ENCODE data around the gene ATP9A.
"Not testable (repeated sequence)": the region's sequence is repeated elsewhere in the genome, so short reads cannot be mapped to it uniquely, and the experiment has no call there.

Gene ATP9A

DNA sequence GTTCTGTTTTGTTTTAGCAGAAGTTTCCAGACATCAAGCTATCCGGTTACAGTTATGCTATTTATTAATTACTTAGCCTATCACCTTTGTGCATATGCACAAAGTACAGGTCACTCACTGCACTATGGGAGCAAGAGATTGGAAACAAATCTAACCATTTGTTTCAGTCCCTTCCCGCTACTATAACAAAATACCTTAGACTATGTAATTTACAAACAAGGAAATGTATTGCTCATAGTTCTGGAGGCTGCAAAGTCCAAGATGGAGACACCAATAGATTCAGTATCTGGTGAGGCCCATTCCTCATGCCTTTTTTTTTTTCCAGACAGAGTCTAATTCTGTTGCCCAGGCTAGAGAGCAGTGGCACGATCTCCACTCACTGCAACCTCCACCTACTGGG lies 35.1 kb downstream of the ATP9A start:
- no peak overlapping the region for H3K27ac ChIP-seq
- DNase-seq (ENCODE audit: low read depth, low spot score), result no peak

DNA sequence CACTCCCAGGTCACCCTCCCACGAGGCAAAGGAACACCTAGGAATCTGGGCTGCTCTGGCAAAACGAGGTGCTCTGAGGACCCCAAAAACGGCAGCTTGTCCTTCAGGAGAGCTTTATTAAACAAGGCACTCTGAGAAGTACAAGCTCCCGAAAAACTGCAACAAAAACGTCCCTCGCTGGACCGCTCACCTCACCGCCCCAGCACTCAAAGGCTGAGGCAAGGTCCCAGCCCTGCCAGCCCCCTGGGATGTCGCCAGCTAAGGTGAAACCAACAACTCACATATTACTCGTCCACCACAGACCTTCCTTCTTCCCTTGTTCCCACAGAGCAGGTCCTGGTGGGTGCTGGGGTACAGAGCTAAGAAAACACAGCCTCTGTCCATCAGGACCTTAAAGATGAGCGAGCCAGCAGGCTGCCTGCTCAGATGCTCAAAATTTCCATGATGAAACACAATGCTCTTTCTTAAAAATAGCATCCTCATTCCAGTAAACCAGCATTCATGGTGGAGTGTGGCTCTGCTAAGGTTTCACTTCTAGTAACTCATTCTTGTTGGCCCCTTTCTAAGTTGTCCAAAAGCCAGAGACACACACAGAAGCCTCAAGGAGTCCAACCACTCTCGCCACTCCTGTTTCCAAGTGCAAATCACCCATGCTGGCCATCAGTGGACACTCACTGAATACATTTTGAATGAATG lies 35.9 kb downstream of the ATP9A start:
- DNase-seq (ENCODE audit: low read depth, low spot score), result no peak
- H3K27ac ChIP-seq, result no peak overlapping the region

DNA sequence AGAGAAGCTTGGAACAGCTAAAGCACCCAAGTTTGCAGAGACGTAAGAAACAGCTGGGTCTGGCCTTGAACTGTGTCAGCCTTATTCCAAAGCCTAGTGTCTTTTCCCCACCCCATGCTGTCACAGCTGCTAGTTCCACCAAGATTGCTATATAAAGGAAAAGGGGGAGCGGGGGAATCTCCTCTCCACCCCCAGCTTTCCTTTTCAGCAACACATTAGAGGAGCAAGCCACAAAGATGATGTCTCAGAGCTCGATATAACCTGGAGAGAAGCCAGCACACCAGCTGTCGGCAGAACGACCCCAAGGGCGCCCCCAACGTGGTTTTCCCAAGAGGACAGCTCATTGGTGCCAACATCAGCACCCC lies 36.5 kb downstream of the ATP9A start:
- H3K27ac ChIP-seq, result no peak overlapping the region
- no peak for DNase-seq (ENCODE audit: low read depth, low spot score)

DNA sequence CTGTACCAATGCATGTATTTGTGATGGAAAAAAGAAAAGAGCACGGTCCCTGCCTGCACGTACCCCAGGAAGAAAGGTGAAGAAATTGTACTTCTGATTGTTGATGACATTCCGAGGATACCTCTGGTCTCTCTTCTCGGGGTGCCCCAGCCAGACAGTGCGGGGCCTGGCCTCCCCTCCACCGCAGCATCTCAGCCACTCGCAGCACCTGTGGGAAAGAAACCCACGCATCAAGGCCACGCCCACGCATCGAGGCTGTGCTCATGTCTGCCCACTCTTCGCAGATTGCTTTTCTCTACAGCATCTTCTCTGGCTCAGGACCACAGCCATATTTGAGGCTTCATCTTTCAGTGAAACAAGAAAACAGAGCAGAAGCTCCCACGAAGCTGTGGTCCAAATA lies 38.4 kb downstream of the ATP9A start:
- DNase-seq (ENCODE audit: low read depth, low spot score), result no peak
- H3K27ac ChIP-seq, result no peak overlapping the region

DNA sequence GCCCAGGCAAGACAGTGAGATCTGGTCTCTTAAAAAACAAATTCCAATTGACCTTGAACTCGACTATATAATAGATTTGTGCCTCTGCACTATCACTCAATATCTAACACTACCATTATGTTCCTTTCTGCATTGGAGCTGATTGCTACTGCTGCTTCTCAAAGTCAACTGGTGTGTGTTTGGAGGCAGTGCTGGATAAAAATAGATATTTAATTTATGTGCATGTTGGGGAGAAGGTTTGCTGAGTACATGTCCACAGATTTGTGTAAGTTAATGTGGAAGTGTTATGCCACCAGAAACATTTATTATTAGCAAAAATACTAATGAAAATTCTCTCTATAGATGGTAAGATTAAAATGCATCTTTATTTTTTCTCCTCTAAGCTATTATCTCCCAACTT lies 39.5 kb downstream of the ATP9A start:
- DNase-seq (ENCODE audit: low read depth, low spot score), result no peak
- no peak overlapping the region for H3K27ac ChIP-seq

DNA sequence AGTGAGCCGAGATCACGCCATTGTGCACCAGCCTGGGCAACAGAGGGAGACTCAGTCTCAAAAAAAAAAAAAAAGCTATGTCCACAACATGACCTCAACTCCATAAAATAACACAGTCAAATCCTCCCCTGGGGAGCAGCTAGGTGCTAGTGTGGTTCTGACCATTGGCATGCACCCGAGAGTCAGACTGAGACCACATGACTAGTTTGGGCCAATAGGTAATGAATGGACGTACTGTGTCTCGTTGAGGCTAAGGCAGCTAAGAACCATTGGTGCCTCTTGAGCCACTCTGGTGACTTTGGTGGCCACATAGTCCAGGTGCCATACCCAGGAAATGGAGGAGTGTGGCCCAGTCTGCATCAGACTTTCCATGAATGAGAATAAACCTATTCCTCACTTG lies 40.3 kb downstream of the ATP9A start:
- DNase-seq (ENCODE audit: low read depth, low spot score), result no peak
- H3K27ac ChIP-seq, result no peak overlapping the region

DNA sequence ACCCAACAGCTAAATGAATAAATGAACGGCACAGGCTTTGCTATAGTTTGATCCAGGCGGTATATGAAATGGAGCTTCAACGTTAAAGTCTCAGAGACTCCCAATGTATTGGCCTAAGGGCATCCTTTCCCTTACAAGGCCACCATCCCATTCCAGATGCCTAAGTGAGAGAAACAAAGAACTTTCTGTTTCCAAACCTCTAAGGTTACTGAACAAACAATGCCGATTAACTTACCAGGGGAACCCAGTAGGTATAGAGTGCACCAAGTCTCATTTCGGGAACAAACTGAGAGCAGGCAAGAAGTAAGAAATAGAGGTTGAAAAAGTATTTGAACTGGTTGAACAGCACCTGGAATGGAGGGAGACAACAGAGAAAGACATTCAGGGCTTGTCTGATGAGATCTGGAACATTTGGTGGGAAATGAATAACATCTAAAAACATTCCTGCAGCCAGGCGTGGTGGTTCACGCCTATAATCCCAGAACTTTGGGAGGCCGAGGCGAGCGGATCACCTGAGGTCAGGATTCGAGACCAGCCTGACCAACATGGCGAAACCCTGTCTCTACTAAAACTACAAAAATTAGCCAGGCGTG lies 42.5 kb downstream of the ATP9A start:
- H3K27ac ChIP-seq, result no peak overlapping the region
- no peak for DNase-seq (ENCODE audit: low read depth, low spot score)

DNA sequence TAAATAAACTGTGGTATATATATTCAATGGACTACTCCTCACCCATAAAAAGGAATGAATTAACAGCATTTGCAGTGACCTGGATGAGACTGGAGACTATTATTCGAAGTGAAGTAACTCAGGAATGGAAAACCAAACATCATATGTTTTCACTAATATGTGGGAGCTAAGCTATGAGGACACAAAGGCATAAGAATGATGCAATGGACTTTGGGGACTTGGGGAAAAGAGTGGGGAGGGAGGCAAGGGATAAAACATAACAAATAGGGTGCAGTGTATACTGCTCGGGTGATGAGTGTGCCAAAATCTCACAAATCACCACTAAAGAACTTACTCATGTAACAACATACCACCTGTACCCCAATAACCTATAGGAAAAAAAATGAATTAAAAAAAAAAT lies 45.2 kb downstream of the ATP9A start:
- DNase-seq (ENCODE audit: low read depth, low spot score); H3K27ac ChIP-seq: not testable (repeated sequence)

DNA sequence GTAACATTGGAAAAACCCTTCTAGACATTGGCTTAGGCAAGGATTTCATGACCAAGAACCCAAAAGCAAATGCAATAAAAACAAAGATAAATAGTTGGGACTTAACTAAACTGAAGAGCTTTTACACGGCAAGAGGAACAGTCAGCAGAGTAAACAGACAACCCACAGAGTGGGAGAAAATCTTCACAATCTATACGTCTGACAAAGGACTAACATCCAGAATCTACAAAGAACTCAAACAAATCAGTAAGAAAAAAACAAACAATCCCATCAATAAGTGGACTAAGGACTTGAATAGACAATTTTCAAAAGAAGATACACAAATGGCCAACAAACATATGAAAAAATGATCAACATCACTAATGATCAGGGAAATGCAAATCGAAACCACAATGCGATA lies 45.9 kb downstream of the ATP9A start:
- not testable (repeated sequence) for H3K27ac ChIP-seq; DNase-seq (ENCODE audit: low read depth, low spot score)

DNA sequence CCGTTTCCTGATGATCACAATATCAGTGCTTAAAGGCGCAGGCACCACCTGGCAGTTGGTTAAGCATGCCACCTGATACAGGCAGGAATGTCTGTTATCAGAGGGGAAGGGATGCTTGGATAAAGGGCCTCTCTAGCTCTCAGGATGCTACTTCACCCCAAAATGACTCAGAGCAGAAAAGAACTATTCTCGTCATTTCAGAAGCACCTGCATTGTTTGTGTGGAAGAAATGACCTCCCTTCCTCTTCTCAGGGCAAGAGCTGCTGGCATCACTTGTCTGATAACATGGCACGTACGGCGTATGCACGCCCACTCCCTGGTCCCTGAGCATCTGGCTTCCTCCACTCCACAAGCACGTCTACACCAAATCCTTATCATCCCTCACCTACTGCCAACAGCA lies 47.3 kb downstream of the ATP9A start:
- DNase-seq (ENCODE audit: low read depth, low spot score), result no peak
- H3K27ac ChIP-seq, result no peak overlapping the region

DNA sequence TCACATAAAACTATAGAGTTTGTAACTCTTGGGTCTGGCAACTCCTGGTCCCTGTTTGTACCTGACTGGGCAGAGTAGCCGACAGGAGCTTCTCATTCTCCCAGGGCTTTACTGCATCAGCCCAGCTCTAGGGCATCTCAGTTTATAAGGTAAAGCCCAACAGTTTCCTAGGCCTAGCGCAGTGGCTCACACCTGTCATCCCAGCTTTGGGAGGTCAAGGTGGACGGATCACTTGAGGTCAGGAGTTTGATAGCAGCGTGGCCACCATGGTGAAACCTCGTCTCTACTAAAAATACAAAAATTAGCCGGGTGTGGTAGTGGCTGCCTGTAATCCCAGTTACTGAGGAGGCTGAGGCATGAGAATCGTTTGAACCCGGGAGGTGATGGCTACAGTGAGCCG lies 47.8 kb downstream of the ATP9A start:
- no peak for DNase-seq (ENCODE audit: low read depth, low spot score)
- H3K27ac ChIP-seq, result no peak overlapping the region

DNA sequence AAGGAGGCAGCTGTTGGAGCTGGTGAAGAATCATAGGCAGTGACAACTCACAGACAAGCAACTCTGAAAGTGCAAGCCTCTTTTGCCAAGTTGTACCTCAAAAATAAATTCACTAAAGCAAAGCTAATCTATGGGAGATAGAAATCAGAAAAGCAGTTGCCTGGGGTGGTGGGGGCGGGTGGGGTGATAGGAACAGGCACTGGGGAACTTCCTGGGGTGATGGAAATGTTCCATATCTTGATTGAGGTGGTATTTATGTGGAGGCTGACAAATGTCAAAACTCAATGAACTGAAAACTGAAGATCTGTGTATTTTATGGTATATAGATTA lies 52.4 kb downstream of the ATP9A start:
- H3K27ac ChIP-seq, result no peak overlapping the region
- no peak for DNase-seq (ENCODE audit: low read depth, low spot score)

DNA sequence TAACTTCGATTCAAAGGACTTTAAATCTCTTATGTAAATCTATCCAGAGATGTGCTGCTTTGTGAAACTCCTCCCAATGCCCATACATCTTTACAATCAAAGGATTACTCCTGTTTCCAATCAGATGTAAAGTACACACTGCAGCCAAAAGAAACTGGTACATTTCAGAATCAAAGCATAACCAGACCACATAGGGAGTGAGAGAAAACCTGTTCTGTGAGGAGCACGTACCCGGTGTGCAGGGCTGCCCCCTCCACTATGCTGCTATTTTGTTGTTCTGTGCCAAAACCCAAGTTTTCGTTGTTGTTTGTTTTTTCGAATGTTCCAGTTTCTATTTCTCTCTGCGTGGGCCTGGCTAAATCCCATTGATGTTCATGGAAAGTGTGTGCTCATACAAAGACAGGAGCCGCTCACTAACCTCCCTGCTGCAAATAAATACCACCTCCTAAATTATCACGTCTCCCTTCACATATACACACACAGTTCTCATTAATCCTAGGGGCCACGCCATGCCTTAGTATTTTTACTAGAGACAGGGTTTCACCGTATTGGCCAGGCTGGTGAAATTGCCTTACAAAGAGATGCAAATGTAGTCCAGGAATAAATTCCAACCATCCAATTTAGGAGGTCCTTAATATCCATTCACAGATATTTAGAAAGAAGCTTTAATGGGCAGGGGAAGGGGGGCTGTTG lies 52.9 kb downstream of the ATP9A start:
- H3K27ac ChIP-seq, result no peak overlapping the region
- no peak for DNase-seq (ENCODE audit: low read depth, low spot score)

DNA sequence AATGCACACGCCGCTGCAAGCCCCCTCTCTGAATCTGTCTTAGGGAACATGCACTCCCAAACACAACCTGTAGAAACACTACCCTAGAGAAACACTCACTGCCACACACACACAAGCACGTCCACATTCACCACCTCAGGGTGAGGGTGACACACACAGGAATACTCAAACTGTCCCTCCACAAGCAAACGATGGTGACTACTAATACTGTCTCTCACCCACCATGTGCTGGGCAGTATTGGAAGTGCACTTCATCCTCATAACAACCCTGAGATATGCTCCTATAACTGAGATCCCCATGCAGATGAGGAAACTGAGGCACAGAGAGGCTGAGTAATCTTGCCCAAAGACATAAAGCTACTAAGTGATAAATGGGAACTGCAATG lies 55.0 kb downstream of the ATP9A start:
- no peak overlapping the region for H3K27ac ChIP-seq
- DNase-seq (ENCODE audit: low read depth, low spot score), result no peak

DNA sequence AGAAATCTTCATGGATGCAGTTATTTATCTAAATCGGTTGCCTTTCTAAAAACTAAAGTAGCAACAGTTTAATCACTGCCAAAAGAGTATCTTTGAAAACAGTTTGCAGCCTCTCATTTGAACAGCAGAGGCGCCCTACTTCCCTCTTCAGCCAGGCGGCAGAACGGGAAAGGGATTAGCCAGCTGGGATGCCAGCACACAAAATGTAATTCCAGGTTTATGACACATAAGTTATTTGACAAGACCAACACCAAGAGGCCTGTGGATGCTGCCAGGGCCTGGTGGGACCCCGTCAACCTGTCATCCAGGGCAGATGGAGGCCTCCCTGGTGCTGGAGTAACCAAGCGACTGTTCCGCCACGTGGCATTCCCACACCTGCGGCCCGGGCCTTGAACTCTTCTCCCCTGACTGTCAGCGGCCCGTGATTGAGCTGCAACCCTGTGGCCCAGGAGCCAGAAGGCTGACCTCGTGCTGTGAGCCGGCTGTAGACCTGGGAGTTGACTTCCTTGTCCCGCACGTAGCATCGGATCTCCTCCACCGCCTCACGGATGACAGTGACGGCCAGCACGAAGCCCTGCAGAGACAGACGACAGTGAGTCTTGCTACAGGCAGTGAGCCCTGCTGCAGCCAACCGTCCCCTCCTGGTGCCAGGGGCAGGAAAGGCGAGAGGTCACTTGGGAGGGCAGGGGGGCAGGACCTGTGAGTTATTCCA lies 55.5 kb downstream of the ATP9A start:
- H3K27ac ChIP-seq, result no peak overlapping the region
- no peak for DNase-seq (ENCODE audit: low read depth, low spot score)

DNA sequence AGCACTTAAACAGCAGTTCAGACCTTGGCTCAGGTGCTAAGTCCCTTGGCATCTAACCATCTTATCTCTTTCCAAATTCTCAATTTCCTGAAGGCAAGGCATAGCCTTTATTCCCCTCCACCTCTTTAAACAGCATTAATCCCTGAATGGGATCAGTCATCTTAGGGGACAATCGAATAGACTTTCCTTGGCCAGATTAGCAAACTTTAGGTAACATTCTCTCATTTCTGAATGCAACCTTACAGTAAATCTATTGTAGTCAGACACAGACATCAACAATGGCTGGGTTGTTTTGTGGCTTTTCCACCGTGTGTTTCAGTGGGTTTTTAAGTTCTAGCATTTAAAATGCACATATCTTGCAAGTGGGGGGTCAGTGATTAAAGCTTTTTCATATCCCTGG lies 56.8 kb downstream of the ATP9A start:
- no peak for DNase-seq (ENCODE audit: low read depth, low spot score)
- H3K27ac ChIP-seq, result no peak overlapping the region

DNA sequence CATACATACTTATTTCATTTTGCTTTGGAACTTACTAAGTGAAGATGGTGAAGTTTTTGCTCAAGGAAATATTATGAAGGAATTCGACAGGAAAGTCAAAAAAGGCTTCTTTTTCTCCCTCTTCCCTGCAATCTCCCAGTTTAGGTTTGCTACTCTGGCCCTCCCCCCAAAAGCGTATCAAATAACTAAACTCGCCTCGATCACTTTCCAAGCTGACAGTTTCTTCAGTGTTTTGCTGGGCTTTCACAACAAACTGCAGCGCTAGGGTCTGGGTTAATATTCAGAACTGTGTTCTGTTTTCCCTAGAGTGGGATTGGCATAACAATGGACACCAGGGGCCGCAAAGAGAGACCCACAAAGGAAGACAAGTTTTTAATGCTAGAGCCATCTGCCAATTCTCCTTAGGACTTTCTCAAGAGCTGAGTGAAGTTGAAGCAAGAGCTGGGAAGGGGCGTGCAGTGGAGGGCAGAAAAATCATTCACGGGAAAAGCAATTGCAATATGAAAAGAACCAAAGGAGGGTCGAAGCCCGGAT lies 57.8 kb downstream of the ATP9A start:
- no peak for DNase-seq (ENCODE audit: low read depth, low spot score)
- no peak overlapping the region for H3K27ac ChIP-seq

DNA sequence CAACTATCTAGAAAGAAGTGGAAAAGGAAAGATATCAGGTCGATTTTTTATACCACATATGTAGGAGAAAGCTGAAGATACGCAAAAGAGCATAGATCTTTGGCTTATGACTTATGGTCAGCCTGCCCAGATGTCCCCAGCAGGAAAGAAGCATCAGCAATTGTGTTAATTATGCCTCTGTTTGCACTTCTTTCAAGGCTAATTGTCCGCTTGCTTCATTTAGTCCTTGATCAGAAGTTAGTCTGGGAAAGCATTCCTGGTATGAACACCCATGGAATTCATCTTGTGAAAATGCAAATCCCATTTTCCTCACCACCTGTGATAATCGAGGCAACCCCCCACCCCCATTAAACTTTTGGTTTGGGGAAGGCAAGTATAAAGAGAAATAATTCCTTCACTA lies 62.8 kb downstream of the ATP9A start:
- H3K27ac ChIP-seq, result no peak overlapping the region
- DNase-seq (ENCODE audit: low read depth, low spot score), result no peak

DNA sequence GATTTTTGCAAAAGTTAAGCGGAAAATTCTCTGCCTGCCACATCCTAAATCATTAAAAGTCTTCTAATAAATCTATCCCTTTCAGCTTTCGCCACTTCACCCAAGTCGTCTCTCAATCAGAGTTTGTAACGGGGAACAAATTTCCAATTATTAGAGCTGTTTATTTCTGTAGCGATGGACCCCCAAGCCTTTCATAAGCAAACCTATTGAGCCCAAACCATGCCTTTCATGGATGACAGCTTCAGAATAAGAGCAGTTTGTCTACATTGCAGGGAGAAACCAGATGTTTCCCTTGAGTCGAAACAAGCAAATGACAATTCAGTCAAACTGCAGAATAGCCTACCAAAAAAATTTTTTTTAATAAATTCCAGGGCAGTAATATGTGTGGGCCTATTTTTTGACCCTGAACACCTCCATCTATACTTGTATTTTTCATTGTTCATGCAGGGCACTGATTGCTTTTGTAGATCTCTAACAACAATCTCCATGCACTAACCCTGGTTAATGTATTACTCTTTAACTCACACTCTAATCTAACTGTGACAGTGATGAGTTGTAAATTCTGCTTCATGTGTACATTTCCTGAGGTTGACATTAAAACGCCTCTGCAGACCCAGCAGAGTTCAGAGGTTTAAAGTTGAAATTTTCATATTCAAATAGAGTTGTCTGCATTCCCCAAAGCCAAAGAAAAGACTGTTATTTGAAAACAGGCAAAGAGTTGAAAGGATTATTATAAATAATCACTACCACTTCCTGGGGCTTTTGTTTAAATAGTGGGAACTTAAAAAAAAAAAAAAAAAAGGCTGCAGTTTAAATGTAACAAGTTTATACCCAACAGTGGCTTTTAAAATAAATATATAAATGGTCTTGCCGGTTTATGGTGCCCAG lies 64.5 kb downstream of the ATP9A start:
- H3K27ac ChIP-seq, result no peak overlapping the region
- DNase-seq (ENCODE audit: low read depth, low spot score), result no peak

DNA sequence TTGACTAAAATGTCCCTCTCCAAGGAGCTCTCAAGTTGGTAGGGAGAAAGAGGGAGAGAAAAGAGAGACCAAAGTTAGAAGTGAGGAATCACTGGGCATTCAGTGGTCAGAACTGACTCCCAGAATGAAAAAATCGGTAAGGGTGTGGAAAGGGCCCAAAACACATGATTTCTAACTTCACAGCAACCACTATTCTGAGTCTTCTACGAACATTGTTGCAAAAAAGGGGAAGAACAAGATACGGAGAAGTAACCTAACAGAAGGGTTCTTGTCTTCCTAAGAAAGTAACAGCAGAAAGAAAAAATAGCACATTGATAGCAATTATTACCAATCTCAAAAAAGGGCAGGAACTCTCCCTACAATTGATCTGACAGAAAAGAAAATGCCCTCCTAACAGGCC lies 65.6 kb downstream of the ATP9A start:
- no peak for DNase-seq (ENCODE audit: low read depth, low spot score)
- no peak overlapping the region for H3K27ac ChIP-seq
